ENCODE results near the gene DYNLT2.
A peak's percentile ranks its signal among the peaks of the same experiment; 100 is the strongest.

Gene DYNLT2

DNA sequence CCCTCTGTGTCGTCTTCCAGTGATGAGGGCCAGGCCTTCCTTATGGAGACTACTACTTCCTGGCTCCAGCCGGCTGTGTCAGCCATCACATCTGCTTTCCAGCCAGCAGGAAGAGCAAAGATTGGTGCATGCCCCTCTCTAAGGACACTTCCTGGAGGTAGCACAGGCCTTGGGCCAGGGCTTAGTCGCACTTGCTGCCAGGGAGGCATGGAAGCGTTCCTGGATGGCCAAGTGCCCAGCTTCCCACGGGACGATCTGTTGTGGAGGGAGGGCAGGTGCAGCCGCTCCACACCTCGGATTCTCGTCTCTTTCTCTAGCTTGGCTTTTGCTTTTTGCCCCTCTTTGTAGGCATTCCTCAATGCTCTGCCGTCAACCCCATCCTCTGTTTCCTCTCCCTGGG lies 11.9 kb upstream of the DYNLT2 start:
- peaks cover 51% of the 10 kb centered on the region for H3K36me3 ChIP-seq (ENCODE audit: insufficient read depth, low read depth, low read length)

DNA sequence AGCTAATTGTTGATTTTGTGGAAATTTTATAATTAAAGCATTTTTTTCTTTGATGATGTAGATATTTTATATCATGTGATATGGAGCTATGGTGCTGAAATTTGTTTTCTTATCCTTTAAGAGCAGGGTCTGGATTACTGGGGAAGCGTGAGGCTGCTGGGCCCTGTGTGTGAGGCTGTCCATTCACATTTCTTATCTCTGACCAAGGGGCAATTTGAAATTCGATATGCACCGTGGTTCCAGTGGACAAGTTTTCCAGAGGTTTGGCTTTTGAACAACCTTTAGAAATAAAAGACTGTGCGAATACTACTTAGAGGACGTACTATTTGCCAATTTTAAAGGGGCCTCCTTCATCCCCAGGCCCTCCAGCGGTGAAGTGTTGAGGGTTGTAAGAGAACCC lies 3.8 kb upstream of the DYNLT2 start:
- no peaks in the 10 kb centered on the region for H3K27me3 ChIP-seq (ENCODE audit: insufficient read depth, low read length)
- H3K9me3 ChIP-seq (ENCODE audit: insufficient read depth, low read depth, low read length) = no peaks in the 10 kb centered on the region
- H3K27ac ChIP-seq (ENCODE audit: low read length) = no peak overlapping the region
- H3K36me3 ChIP-seq (ENCODE audit: insufficient read depth, low read depth, low read length) = peaks cover 20% of the 10 kb centered on the region
- H3K4me1 ChIP-seq (ENCODE audit: insufficient read depth, low read length) = peaks cover 7% of the 10 kb centered on the region; the same call in 1 of the 2 replicates
- no peak overlapping the region for H3K9ac ChIP-seq (ENCODE audit: low read depth, low read length)
- no peak overlapping the region for H3K4me3 ChIP-seq (ENCODE audit: low read length)

More for the DNA sequence above, 11.9 kb upstream of the DYNLT2 start:
- Histone ChIP-seq H3K9ac (ENCODE audit: low read depth, low read length) (no peak overlapping the region), H3K27ac (ENCODE audit: low read length) (no peak overlapping the region), H3K4me1 (ENCODE audit: insufficient read depth, low read length) (no peaks in the 10 kb centered on the region), H3K9me3 (ENCODE audit: insufficient read depth, low read depth, low read length) (no peaks in the 10 kb centered on the region; the same call in 1 of the 2 replicates), H3K27me3 (ENCODE audit: insufficient read depth, low read length) (no peaks in the 10 kb centered on the region), H3K4me3 (ENCODE audit: low read length) (no peak overlapping the region)

DNA sequence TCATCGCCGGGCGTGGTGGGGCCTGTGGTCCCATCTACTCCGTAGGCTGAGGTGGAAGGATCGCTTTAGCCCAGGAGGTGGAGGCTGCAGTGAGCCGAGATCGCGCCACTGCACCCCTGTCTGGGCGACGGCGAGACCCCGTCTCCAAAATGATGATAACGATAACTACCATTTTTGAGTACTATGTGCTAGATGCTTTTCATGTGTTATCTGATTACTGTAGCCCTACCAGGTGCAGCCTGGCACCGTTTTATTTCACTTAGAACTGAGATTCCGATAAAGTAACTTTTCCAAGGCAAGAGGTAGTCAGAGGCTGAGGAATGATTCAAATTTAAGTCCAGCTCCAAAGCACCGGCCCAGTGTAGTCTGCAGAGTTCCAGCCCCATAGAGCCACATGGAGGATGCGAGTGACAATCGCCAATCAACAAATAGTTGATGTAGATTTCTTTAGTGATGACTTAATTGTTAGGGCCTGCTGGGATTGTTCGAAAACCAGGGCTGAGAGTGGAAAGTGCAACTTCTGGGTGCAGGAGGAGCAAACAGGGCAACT lies 777 bp upstream of the DYNLT2 start:
- Histone ChIP-seq H3K36me3 (ENCODE audit: insufficient read depth, low read depth, low read length) (no peaks in the 10 kb centered on the region; the same call in 1 of the 2 replicates), H3K27ac (ENCODE audit: low read length) (peak overlapping the region; percentile 96), H3K4me1 (ENCODE audit: insufficient read depth, low read length) (peaks cover 7% of the 10 kb centered on the region; the same call in 1 of the 2 replicates), H3K9me3 (ENCODE audit: insufficient read depth, low read depth, low read length) (no peaks in the 10 kb centered on the region), H3K4me3 (ENCODE audit: low read length) (peak overlapping the region; percentile 99), H3K9ac (ENCODE audit: low read depth, low read length) (peak overlapping the region; percentile 99), H3K27me3 (ENCODE audit: insufficient read depth, low read length) (no peaks in the 10 kb centered on the region)

DNA sequence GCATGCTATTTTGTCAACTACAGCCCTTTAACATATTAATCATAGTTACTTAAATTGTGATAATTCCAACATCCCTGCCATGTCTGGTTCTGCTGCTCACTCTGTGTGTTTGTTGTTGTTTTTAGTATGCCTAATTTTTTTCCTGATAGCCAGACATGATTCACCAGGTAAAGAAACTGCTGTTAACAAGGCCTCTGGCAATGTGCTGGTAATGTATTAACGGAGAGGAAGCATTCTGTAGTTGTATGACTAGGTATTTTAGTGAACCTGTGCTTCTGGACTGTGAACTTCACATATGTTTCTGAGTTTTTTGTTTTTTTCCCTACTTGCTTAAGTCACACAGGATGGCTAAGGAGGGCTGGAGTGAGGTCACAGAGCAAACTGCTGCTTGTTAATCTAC lies 4.8 kb downstream of the DYNLT2 start:
- H3K36me3 ChIP-seq (ENCODE audit: insufficient read depth, low read depth, low read length) = no peaks in the 10 kb centered on the region; the same call in 1 of the 2 replicates
- no peak overlapping the region for H3K9ac ChIP-seq (ENCODE audit: low read depth, low read length)
- no peaks in the 10 kb centered on the region for H3K27me3 ChIP-seq (ENCODE audit: insufficient read depth, low read length)
- no peaks in the 10 kb centered on the region for H3K4me1 ChIP-seq (ENCODE audit: insufficient read depth, low read length)
- H3K9me3 ChIP-seq (ENCODE audit: insufficient read depth, low read depth, low read length) = no peaks in the 10 kb centered on the region
- H3K4me3 ChIP-seq (ENCODE audit: low read length) = no peak overlapping the region
- no peak overlapping the region for H3K27ac ChIP-seq (ENCODE audit: low read length)

DNA sequence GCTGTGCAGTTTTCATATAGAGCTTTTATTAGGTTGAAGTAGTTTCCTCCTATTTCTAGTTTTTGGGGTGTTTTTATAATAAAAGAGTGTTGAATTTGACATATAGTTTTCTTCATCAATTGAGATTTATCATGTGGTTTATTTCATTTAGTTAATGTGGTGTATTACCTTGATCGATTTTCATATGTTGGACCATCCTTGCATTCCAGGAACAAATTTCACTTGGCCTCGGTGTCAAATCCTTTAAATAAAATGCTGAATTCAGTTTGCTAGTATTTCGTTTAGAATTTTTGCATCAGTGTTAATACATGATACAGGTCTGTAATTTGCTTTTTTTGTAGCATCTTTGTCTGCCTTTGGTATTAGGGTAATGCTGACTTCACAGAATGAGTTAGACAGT lies 6.0 kb downstream of the DYNLT2 start:
- Histone ChIP-seq H3K27ac (ENCODE audit: low read length) (no peak overlapping the region), H3K27me3 (ENCODE audit: insufficient read depth, low read length) (no peaks in the 10 kb centered on the region), H3K4me1 (ENCODE audit: insufficient read depth, low read length) (no peaks in the 10 kb centered on the region), H3K4me3 (ENCODE audit: low read length) (no peak overlapping the region), H3K9me3 (ENCODE audit: insufficient read depth, low read depth, low read length) (no peaks in the 10 kb centered on the region), H3K9ac (ENCODE audit: low read depth, low read length) (no peak overlapping the region), H3K36me3 (ENCODE audit: insufficient read depth, low read depth, low read length) (no peaks in the 10 kb centered on the region; the same call in 1 of the 2 replicates)

DNA sequence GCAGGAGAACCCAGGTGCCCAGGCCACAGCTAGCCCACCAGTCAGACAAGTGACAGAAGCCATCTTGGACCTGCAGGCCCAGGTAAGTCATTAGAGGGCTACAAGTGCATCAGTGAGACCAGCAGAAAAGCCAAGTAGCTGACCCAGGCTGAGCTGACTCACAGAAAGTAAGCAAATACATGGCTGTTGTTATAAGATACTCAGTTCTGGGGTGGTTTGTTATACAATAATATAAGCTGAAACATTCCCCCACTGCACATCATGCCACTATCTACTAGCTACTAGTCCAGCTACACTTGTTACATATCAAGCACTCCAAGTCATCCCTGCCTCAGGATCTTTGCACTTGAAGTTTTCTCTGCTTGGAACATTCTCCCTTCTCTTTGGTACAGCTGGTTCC lies 10.0 kb downstream of the DYNLT2 start:
- Histone ChIP-seq H3K4me3 (ENCODE audit: low read length) (no peak overlapping the region), H3K4me1 (ENCODE audit: insufficient read depth, low read length) (peaks cover 5% of the 10 kb centered on the region; the same call in 1 of the 2 replicates), H3K9ac (ENCODE audit: low read depth, low read length) (no peak overlapping the region), H3K36me3 (ENCODE audit: insufficient read depth, low read depth, low read length) (no peaks in the 10 kb centered on the region), H3K27me3 (ENCODE audit: insufficient read depth, low read length) (no peaks in the 10 kb centered on the region), H3K27ac (ENCODE audit: low read length) (no peak overlapping the region), H3K9me3 (ENCODE audit: insufficient read depth, low read depth, low read length) (no peaks in the 10 kb centered on the region)

DNA sequence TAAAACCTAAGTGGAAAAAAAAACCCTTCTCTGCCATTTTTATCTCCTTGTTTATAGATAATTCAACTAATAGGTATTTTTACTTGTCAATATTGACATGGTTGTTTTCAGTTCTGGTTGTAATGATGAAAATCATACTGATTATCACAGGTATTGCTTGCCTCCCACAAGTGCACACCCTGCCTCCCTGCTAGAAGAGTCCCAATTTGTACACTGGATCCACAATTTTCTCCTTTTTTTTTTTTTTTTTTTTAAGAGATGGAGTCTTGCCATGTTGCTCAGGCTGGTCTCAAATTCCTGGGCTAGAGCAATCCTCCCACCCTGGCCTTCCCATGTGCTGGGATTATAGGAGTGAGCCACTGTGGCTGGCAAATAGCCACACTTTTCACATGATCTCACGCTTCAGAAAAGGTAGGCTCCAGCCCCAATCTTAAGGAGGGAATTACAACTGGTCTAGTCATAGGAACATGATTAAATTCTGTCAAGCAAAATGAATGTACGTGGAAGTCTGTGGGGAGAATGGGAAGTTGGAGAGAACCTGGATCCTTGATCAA lies 12.3 kb downstream of the DYNLT2 start:
- no peaks in the 10 kb centered on the region for H3K9me3 ChIP-seq (ENCODE audit: insufficient read depth, low read depth, low read length)
- no peaks in the 10 kb centered on the region for H3K36me3 ChIP-seq (ENCODE audit: insufficient read depth, low read depth, low read length)
- no peaks in the 10 kb centered on the region for H3K27me3 ChIP-seq (ENCODE audit: insufficient read depth, low read length)
- no peak overlapping the region for H3K9ac ChIP-seq (ENCODE audit: low read depth, low read length)
- peaks cover 5% of the 10 kb centered on the region; the same call in 1 of the 2 replicates for H3K4me1 ChIP-seq (ENCODE audit: insufficient read depth, low read length)
- H3K27ac ChIP-seq (ENCODE audit: low read length) = no peak overlapping the region
- H3K4me3 ChIP-seq (ENCODE audit: low read length) = no peak overlapping the region

DNA sequence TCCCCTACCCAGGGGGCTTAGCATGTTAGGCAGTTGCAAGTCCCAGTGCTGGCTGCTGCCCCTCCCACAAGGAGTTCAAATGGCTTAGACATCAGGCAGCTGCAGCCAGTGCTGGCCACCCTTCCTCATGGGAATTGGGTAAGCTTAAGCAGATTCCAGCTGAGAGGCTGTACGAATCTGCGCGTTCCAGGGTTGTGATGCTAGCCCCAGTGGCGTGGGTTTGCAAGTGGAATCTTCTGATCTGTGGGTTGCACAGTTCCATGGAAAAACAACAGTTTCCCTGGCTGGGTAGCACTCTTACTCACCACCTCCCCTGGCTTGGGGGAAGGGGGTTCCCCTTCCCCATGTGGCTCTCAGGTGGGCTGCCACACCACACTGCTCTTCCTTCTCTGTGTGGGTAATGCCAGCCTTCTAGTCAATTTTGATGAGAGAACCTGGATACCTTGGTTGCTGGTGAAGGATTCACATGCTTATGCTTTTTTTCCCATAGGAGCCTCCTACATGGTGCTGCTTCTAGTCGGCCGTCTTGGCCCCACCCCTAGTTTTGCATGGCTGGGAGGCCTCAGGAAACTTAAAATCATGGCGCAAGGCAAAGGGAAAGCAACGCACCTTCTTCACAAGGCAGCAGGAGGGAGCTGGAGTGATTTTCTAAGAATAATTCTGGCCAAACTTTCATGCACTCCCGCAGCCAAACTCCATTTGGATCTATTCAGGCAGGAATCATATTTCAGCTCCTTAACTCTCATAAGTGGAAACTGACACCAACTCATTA lies 13.0 kb downstream of the DYNLT2 start:
- no peaks in the 10 kb centered on the region for H3K9me3 ChIP-seq (ENCODE audit: insufficient read depth, low read depth, low read length)
- no peaks in the 10 kb centered on the region for H3K36me3 ChIP-seq (ENCODE audit: insufficient read depth, low read depth, low read length)
- peaks cover 5% of the 10 kb centered on the region; the same call in 1 of the 2 replicates for H3K4me1 ChIP-seq (ENCODE audit: insufficient read depth, low read length)

DNA sequence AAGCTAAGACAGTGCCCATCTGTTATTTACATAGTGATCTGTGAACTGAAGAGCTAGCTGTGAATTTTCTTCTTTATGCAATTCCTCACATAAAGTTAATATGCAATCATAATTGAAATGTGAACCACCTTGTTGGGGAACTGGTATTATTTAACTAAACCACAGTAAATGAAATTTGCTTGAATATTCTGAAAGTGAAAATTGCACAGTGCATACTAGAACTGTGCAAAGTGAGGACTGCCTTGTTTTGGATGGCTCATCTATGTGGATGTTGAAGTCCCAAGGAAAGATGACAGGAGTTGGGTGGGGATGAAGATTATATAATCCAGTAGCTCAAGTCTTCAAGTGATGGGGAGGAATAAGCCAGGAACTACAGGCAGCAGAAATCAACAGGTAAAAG lies 21.4 kb downstream of the DYNLT2 start:
- no peaks in the 10 kb centered on the region for H3K9me3 ChIP-seq (ENCODE audit: insufficient read depth, low read depth, low read length)
- H3K4me3 ChIP-seq (ENCODE audit: low read length) = no peak overlapping the region
- H3K9ac ChIP-seq (ENCODE audit: low read depth, low read length) = no peak overlapping the region
- no peaks in the 10 kb centered on the region for H3K36me3 ChIP-seq (ENCODE audit: insufficient read depth, low read depth, low read length)
- H3K27me3 ChIP-seq (ENCODE audit: insufficient read depth, low read length) = no peaks in the 10 kb centered on the region
- H3K4me1 ChIP-seq (ENCODE audit: insufficient read depth, low read length) = peaks cover 5% of the 10 kb centered on the region; the same call in 1 of the 2 replicates
- no peak overlapping the region for H3K27ac ChIP-seq (ENCODE audit: low read length)

More for the DNA sequence above, 13.0 kb downstream of the DYNLT2 start:
- no peaks in the 10 kb centered on the region for H3K27me3 ChIP-seq (ENCODE audit: insufficient read depth, low read length)
- H3K27ac ChIP-seq (ENCODE audit: low read length) = no peak overlapping the region
- no peak overlapping the region for H3K9ac ChIP-seq (ENCODE audit: low read depth, low read length)
- no peak overlapping the region for H3K4me3 ChIP-seq (ENCODE audit: low read length)

DNA sequence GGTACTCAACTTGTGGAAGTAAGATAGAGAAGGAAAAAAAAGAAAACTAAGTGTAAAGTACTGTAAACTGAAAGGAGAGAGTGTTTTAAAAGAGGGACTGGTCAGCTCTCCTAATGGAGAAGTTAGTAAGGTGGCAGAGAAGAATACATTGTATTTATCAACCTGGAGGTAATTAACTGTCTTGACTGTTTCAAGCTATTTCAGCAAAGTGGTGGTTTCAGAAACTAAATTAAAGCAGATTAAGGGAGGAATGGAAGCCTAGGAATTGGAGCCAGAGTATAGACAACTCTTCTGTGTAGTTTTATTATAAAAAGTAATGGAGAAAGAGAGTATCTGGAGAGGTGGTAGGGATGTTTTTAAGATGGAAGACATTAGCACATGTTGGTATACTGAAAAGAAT lies 24.4 kb downstream of the DYNLT2 start:
- Histone ChIP-seq H3K9me3 (ENCODE audit: insufficient read depth, low read depth, low read length) (no peaks in the 10 kb centered on the region), H3K4me1 (ENCODE audit: insufficient read depth, low read length) (peaks cover 12% of the 10 kb centered on the region; the same call in 1 of the 2 replicates), H3K27me3 (ENCODE audit: insufficient read depth, low read length) (peaks cover 12% of the 10 kb centered on the region; the same call in 1 of the 2 replicates), H3K27ac (ENCODE audit: low read length) (no peak overlapping the region), H3K9ac (ENCODE audit: low read depth, low read length) (no peak overlapping the region), H3K36me3 (ENCODE audit: insufficient read depth, low read depth, low read length) (no peaks in the 10 kb centered on the region), H3K4me3 (ENCODE audit: low read length) (no peak overlapping the region)

DNA sequence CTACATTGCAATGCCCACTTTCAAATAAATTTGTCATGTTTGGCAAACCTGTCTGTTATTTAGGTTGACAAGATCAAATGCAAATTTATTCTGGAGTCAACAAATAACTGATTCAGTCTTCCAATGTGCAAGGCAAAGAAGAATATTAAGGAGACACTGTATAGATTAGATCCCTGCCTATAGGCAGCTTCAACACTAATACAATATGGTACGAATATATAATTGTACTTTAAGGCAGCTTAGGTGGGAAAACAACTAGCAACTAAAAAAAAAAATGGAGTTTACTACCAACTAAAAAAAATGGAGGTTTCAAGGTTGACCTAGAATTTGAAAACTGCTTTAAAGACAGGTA lies 25.3 kb downstream of the DYNLT2 start:
- H3K9me3 ChIP-seq (ENCODE audit: insufficient read depth, low read depth, low read length) = no peaks in the 10 kb centered on the region
- peaks cover 12% of the 10 kb centered on the region; the same call in 1 of the 2 replicates for H3K27me3 ChIP-seq (ENCODE audit: insufficient read depth, low read length)
- H3K4me1 ChIP-seq (ENCODE audit: insufficient read depth, low read length) = peaks cover 12% of the 10 kb centered on the region; the same call in 1 of the 2 replicates
- H3K9ac ChIP-seq (ENCODE audit: low read depth, low read length) = peak overlapping the region; percentile 89; the same call in 1 of the 2 replicates
- no peak overlapping the region for H3K27ac ChIP-seq (ENCODE audit: low read length)
- H3K36me3 ChIP-seq (ENCODE audit: insufficient read depth, low read depth, low read length) = no peaks in the 10 kb centered on the region
- H3K4me3 ChIP-seq (ENCODE audit: low read length) = peak overlapping the region; percentile 70

Data from iPS-20b (cell line).